OCI-LY1 (cell line): Measurements from ENCODE around the gene SMIM5.

ENCODE experiments used
- H2AFZ ChIP-seq: fragments of 200-600 bp; sonication (generic), shearing (Covaris generic); 2 replicates; pipeline ENCODE4 v1.6.0; 2014; ENCODE audit warnings: antibody characterized with exemption, mild to moderate bottlenecking, low read length
- H3F3A ChIP-seq: fragments of 200-600 bp; sonication (generic), shearing (Covaris generic); 2 replicates; pipeline ENCODE4 v1.6.0; 2014; ENCODE audit warnings: mild to moderate bottlenecking, antibody characterized with exemption, low read length, moderate library complexity; ENCODE audit not compliant: insufficient read depth
- H3K27ac ChIP-seq: fragments of 200-600 bp; sonication (generic); 2 replicates; pipeline ENCODE4 v1.5.1; 2014; ENCODE audit warnings: low read length, mixed run types, mild to moderate bottlenecking, low read depth; ENCODE audit not compliant: poor library complexity, severe bottlenecking
- H3K27me3 ChIP-seq: fragments of 200-600 bp; sonication (generic); 2 replicates; pipeline ENCODE4 v1.6.0; 2014; ENCODE audit warnings: antibody characterized with exemption, mild to moderate bottlenecking, low read length, moderate library complexity; ENCODE audit not compliant: insufficient read depth
- H3K36me3 ChIP-seq: fragments of 200-600 bp; sonication (generic); 2 replicates; pipeline ENCODE4 v1.6.1; 2014; ENCODE audit warnings: mild to moderate bottlenecking, antibody characterized with exemption, low read length, moderate library complexity, mixed read lengths; ENCODE audit not compliant: insufficient read depth
- H3K4me1 ChIP-seq: fragments of 200-600 bp; sonication (generic); 2 replicates; pipeline ENCODE4 v1.5.1; 2014; ENCODE audit warnings: mild to moderate bottlenecking, low read length, moderate library complexity; ENCODE audit not compliant: insufficient read depth, severe bottlenecking
- H3K4me2 ChIP-seq: fragments of 200-600 bp; sonication (generic), shearing (Covaris generic); 2 replicates; pipeline ENCODE4 v1.6.1; 2014; ENCODE audit warnings: low read length
- H3K4me3 ChIP-seq: fragments of 200-600 bp; sonication (generic); 2 replicates; pipeline ENCODE4 v1.5.1; 2014; ENCODE audit warnings: low read length, low read depth, mild to moderate bottlenecking, mixed read lengths; ENCODE audit not compliant: poor library complexity, severe bottlenecking
- H3K79me2 ChIP-seq: fragments of 200-600 bp; shearing (Covaris generic); 2 replicates; pipeline ENCODE4 v1.6.1; 2016; ENCODE audit warnings: mixed run types, low read length, mixed read lengths; ENCODE audit not compliant: insufficient read depth
- H3K9ac ChIP-seq: fragments of 200-600 bp; sonication (generic), shearing (Covaris generic); 2 replicates; pipeline ENCODE4 v1.6.1; 2014; ENCODE audit warnings: mild to moderate bottlenecking, low read length, mixed read lengths
- H3K9me2 ChIP-seq: fragments of 200-600 bp; sonication (generic), shearing (Covaris generic); 2 replicates; pipeline ENCODE4 v1.6.1; 2014; ENCODE audit warnings: low read depth, mild to moderate bottlenecking, low read length, mixed read lengths
- H3K9me3 ChIP-seq: fragments of 200-600 bp; shearing (Covaris generic); 2 replicates; pipeline ENCODE4 v1.6.1; 2014; ENCODE audit warnings: low read length, mixed read lengths
- H4K20me1 ChIP-seq: fragments of 200-600 bp; sonication (generic), shearing (Covaris generic); 2 replicates; pipeline ENCODE4 v1.6.0; 2016; ENCODE audit warnings: mild to moderate bottlenecking, low read length; ENCODE audit not compliant: insufficient read depth
- CTCF ChIP-seq: fragments of 200-600 bp; sonication (generic), shearing (Covaris generic); IDR thresholded peaks from 2 replicates; pipeline ENCODE4 v1.5.1; 2017; ENCODE audit warnings: mild to moderate bottlenecking, antibody characterized with exemption, low read length, moderate library complexity, mixed read lengths
- EZH2 ChIP-seq: fragments of 200-600 bp; sonication (generic), shearing (Covaris generic); IDR thresholded peaks from 2 replicates; pipeline ENCODE4 v1.8.0; 2017; ENCODE audit warnings: borderline replicate concordance, mixed run types, mild to moderate bottlenecking, antibody characterized with exemption, low read length, moderate library complexity, mixed read lengths

The SMIM5 gene

DNA sequence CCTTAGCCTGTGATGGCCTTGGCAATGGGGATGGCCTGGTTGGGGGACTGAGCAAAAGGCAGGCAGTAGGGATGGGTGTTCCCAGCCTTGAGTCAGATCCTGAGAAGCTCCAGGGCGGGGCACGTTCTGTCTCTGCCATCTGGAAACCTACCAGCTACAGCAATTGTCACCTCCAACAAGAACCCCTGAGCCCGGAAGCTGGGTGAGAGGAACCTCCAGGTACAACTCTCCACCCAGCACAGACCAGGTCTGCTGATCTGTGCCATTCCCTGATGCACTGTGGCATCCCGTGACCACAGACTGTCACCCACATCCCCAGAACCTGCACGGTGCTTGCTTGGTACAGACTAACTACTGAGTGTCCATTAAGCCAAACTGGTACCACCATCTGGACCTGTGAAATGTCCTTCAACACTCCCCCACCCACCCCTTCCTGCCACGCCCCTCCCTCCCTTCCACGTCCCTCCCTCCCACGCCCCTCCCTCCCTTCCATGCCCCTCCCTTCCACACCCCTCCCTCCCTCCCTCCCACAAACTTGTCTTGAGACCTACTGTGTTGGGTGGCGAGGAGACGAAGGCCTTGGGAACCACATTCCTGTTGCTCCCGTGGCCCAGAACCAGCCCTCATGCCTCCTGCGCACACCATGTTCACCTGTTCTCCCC is 29.1 kb upstream of the SMIM5 start:
- Histone ChIP-seq H3K4me3 (no peak overlapping the region), H3K9ac (no peak overlapping the region), H3K4me2 (no peak overlapping the region), H4K20me1 (no peaks in the 10 kb centered on the region), H3K4me1 (no peaks in the 10 kb centered on the region), H2AFZ (no peak overlapping the region), H3K79me2 (no peaks in the 10 kb centered on the region), H3K9me3 (no peaks in the 10 kb centered on the region), H3K9me2 (no peaks in the 10 kb centered on the region), H3K36me3 (no peaks in the 10 kb centered on the region), H3K27ac (no peak overlapping the region), H3F3A (no peaks in the 10 kb centered on the region), H3K27me3 (no peaks in the 10 kb centered on the region)
- no peak for TF ChIP-seq EZH2
- no peak for TF ChIP-seq CTCF

DNA sequence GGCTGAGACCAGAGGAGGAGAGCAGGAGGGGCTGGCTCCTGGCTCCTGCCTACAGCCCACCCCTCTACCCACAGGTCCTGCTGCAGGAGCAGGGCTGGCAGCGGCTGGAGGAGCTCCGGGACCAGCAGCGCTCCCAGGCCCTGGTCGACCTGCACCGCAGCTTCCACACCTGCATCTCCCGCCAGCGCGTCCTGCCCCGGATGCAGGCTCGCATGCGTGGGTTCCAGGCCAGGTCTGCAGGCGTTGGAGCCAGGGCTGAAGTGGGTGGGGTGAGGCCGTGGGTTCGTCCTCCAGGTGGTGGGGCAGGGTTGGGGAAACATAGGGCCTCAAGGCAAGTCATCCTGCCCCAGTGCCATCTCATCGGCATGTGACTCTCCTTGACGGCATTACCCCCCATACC is 27.4 kb upstream of the SMIM5 start:
- H3K27ac ChIP-seq, result no peak overlapping the region
- no peaks in the 10 kb centered on the region for H3K79me2 ChIP-seq
- H3K4me3 ChIP-seq, result no peak overlapping the region
- no peak for TF ChIP-seq CTCF
- no peak for TF ChIP-seq EZH2
- H3K36me3 ChIP-seq, result no peaks in the 10 kb centered on the region
- H2AFZ ChIP-seq, result no peak overlapping the region
- no peak overlapping the region for H3K9ac ChIP-seq
- no peaks in the 10 kb centered on the region for H3K9me3 ChIP-seq
- no peaks in the 10 kb centered on the region for H4K20me1 ChIP-seq
- no peak overlapping the region for H3K4me2 ChIP-seq
- no peaks in the 10 kb centered on the region for H3K4me1 ChIP-seq
- peaks cover 5% of the 10 kb centered on the region; the same call in 1 of the 2 replicates for H3K27me3 ChIP-seq
- H3F3A ChIP-seq, result no peaks in the 10 kb centered on the region
- H3K9me2 ChIP-seq, result no peaks in the 10 kb centered on the region

DNA sequence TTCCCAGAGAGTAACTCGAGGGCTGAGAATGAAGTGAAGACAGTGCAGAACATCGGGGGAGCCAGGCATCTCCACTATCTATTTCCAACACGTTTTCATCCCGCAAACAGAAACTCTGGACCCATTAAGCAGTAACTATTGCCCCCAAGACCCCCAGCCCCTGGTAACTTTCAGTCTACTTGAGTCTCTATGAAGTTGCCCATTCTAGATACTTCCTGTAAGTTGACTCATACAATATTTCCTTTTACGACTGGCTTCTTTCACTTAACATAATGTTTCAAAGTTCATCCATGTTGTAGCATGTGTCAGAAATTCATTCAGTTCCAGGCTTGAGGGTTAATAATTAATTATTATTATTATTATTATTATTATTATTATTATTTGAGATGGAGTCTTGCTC is 26.1 kb upstream of the SMIM5 start:
- H3K4me1 ChIP-seq, result no peaks in the 10 kb centered on the region
- TF ChIP-seq EZH2, result no peak
- TF ChIP-seq CTCF, result no peak
- no peaks in the 10 kb centered on the region for H3F3A ChIP-seq

More for the DNA sequence above, 26.1 kb upstream of the SMIM5 start:
- Histone ChIP-seq H3K36me3 (no peaks in the 10 kb centered on the region), H4K20me1 (no peaks in the 10 kb centered on the region), H3K9me3 (no peaks in the 10 kb centered on the region), H3K4me2 (no peak overlapping the region), H3K27ac (no peak overlapping the region), H3K4me3 (no peak overlapping the region), H3K27me3 (peaks cover 6% of the 10 kb centered on the region; the same call in 1 of the 2 replicates), H3K9me2 (no peaks in the 10 kb centered on the region), H3K9ac (no peak overlapping the region), H2AFZ (no peak overlapping the region), H3K79me2 (no peaks in the 10 kb centered on the region)
